Measurements from ENCODE around the gene FAM3B.

FAM3B gene

GRCh38 chr21:41289431-41289830, 27.2 kb upstream of the FAM3B start:
- Histone ChIP-seq H3K4me2 (ENCODE audit: low read length) (no peak overlapping the region), H3K4me1 (ENCODE audit: low read length) (no peaks in the 10 kb centered on the region), H4K20me1 (ENCODE audit: insufficient read depth, low read length) (no peaks in the 10 kb centered on the region), H3K79me2 (ENCODE audit: low read length) (no peaks in the 10 kb centered on the region), H3K27me3 (ENCODE audit: low read depth, low read length) (peaks cover 11% of the 10 kb centered on the region; the same call in 1 of the 2 replicates), H2AFZ (ENCODE audit: low read depth, low read length) (no peak overlapping the region), H3K4me3 (ENCODE audit: low read length) (no peak overlapping the region), H3K27ac (ENCODE audit: low read length) (no peak overlapping the region), H3K9ac (ENCODE audit: low read length) (no peak overlapping the region), H3K9me3 (ENCODE audit: insufficient read depth, low read length) (no peaks in the 10 kb centered on the region), H3K36me3 (replicated peaks; ENCODE audit: low read depth, low read length) (no peaks in the 10 kb centered on the region)
- TF ChIP-seq EZH2phosphoT487 (IDR thresholded peaks at IDR 0.05; ENCODE audit: low read depth) (no peak), CTCF (IDR thresholded peaks at IDR 0.05; ENCODE audit: low read depth, low read length) (no peak)

GRCh38 chr21:41290106-41290799, 26.3 kb upstream of the FAM3B start:
- H3K9me3 ChIP-seq (ENCODE audit: insufficient read depth, low read length): no peaks in the 10 kb centered on the region
- H2AFZ ChIP-seq (ENCODE audit: low read depth, low read length): no peak overlapping the region
- no peak overlapping the region for H3K9ac ChIP-seq (ENCODE audit: low read length)
- H3K27me3 ChIP-seq (ENCODE audit: low read depth, low read length): peaks cover 11% of the 10 kb centered on the region; the same call in 1 of the 2 replicates
- H3K27ac ChIP-seq (ENCODE audit: low read length): no peak overlapping the region
- no peak overlapping the region for H3K4me2 ChIP-seq (ENCODE audit: low read length)
- H4K20me1 ChIP-seq (ENCODE audit: insufficient read depth, low read length): no peaks in the 10 kb centered on the region
- H3K36me3 ChIP-seq (replicated peaks; ENCODE audit: low read depth, low read length): no peaks in the 10 kb centered on the region
- H3K79me2 ChIP-seq (ENCODE audit: low read length): no peaks in the 10 kb centered on the region
- H3K4me3 ChIP-seq (ENCODE audit: low read length): no peak overlapping the region
- no peaks in the 10 kb centered on the region for H3K4me1 ChIP-seq (ENCODE audit: low read length)
- TF ChIP-seq CTCF (IDR thresholded peaks at IDR 0.05; ENCODE audit: low read depth, low read length): no peak
- TF ChIP-seq EZH2phosphoT487 (IDR thresholded peaks at IDR 0.05; ENCODE audit: low read depth): no peak

GRCh38 chr21:41294548-41295231, 21.9 kb upstream of the FAM3B start:
- Histone ChIP-seq H3K4me1 (ENCODE audit: low read length) (no peaks in the 10 kb centered on the region), H3K4me3 (ENCODE audit: low read length) (no peak overlapping the region), H3K9me3 (ENCODE audit: insufficient read depth, low read length) (no peaks in the 10 kb centered on the region), H3K27me3 (ENCODE audit: low read depth, low read length) (peaks cover 11% of the 10 kb centered on the region; the same call in 1 of the 2 replicates), H3K79me2 (ENCODE audit: low read length) (no peaks in the 10 kb centered on the region), H3K36me3 (replicated peaks; ENCODE audit: low read depth, low read length) (no peaks in the 10 kb centered on the region), H3K27ac (ENCODE audit: low read length) (no peak overlapping the region), H3K9ac (ENCODE audit: low read length) (no peak overlapping the region), H4K20me1 (ENCODE audit: insufficient read depth, low read length) (no peaks in the 10 kb centered on the region), H2AFZ (ENCODE audit: low read depth, low read length) (no peak overlapping the region), H3K4me2 (ENCODE audit: low read length) (no peak overlapping the region)
- no peak for TF ChIP-seq EZH2phosphoT487 (IDR thresholded peaks at IDR 0.05; ENCODE audit: low read depth)
- no peak for TF ChIP-seq CTCF (IDR thresholded peaks at IDR 0.05; ENCODE audit: low read depth, low read length)

GRCh38 chr21:41295721-41296254, 20.8 kb upstream of the FAM3B start:
- H3K27ac ChIP-seq (ENCODE audit: low read length): no peak overlapping the region

More at GRCh38 chr21:41295721-41296254, 20.8 kb upstream of the FAM3B start:
- Histone ChIP-seq H3K4me2 (ENCODE audit: low read length) (no peak overlapping the region), H3K4me1 (ENCODE audit: low read length) (no peaks in the 10 kb centered on the region), H4K20me1 (ENCODE audit: insufficient read depth, low read length) (no peaks in the 10 kb centered on the region), H3K9ac (ENCODE audit: low read length) (no peak overlapping the region), H2AFZ (ENCODE audit: low read depth, low read length) (no peak overlapping the region), H3K4me3 (ENCODE audit: low read length) (no peak overlapping the region), H3K36me3 (replicated peaks; ENCODE audit: low read depth, low read length) (no peaks in the 10 kb centered on the region), H3K79me2 (ENCODE audit: low read length) (no peaks in the 10 kb centered on the region), H3K9me3 (ENCODE audit: insufficient read depth, low read length) (no peaks in the 10 kb centered on the region), H3K27me3 (ENCODE audit: low read depth, low read length) (peaks cover 11% of the 10 kb centered on the region; the same call in 1 of the 2 replicates)
- TF ChIP-seq CTCF (IDR thresholded peaks at IDR 0.05; ENCODE audit: low read depth, low read length) (no peak), EZH2phosphoT487 (IDR thresholded peaks at IDR 0.05; ENCODE audit: low read depth) (no peak)

All from OCI-LY3 (cell line).